DND-41 (cell line): ENCODE results near the gene TASOR2.

Experiments
- ATAC-seq: fragments of 200-7000 bp; cut with Tn5 transposase; 3 replicates; pipeline ENCODE4 v1.9.1; 2021; ENCODE audit warnings: low read depth; ENCODE audit not compliant: insufficient read depth
- DNase-seq: peaks from one replicate; pipeline ENCODE4 v3.0.0-alpha.2; 2020
- H2AFZ ChIP-seq: 2 replicates; pipeline ENCODE4 v1.6.0; 2012; ENCODE audit warnings: low read depth, low read length
- H3K27ac ChIP-seq: 2 replicates; pipeline ENCODE4 v1.5.1; 2012; ENCODE audit warnings: low read length, inconsistent platforms
- H3K27me3 ChIP-seq: fragments of 200-600 bp; sonication (generic); 2 replicates; pipeline ENCODE4 v1.6.0; 2012; ENCODE audit warnings: low read length, mild to moderate bottlenecking, inconsistent platforms; ENCODE audit not compliant: insufficient read depth, poor library complexity
- H3K36me3 ChIP-seq: 2 replicates; pipeline ENCODE4 v1.5.1; 2012; ENCODE audit warnings: low read length, inconsistent platforms; ENCODE audit not compliant: insufficient read depth
- H3K4me1 ChIP-seq: 2 replicates; pipeline ENCODE4 v1.5.1; 2012; ENCODE audit warnings: mild to moderate bottlenecking, low read length; ENCODE audit not compliant: insufficient read depth
- H3K4me2 ChIP-seq: 2 replicates; pipeline ENCODE4 v1.6.0; 2012; ENCODE audit warnings: mild to moderate bottlenecking, moderate library complexity, low read length, inconsistent platforms; ENCODE audit not compliant: insufficient read depth
- H3K4me3 ChIP-seq, 2 experiments: fragments of 200-600 bp in 1 of 2; shearing (Covaris generic) in 1 of 2; 2 replicates each; pipeline ENCODE4 v1.5.1; 2012 to 2016; ENCODE audit warnings: inconsistent platforms in 2 of 2, low read length in 2 of 2, mild to moderate bottlenecking in 2 of 2, low read depth in 1 of 2, moderate library complexity in 1 of 2
- H3K79me2 ChIP-seq: 2 replicates; pipeline ENCODE4 v1.6.0; 2012; ENCODE audit warnings: low read length, inconsistent platforms; ENCODE audit not compliant: insufficient read depth
- H3K9ac ChIP-seq: 2 replicates; pipeline ENCODE4 v1.6.0; 2012; ENCODE audit warnings: low read depth, mild to moderate bottlenecking, inconsistent platforms, low read length, moderate library complexity
- H3K9me3 ChIP-seq: 2 replicates; pipeline ENCODE4 v1.5.1; 2012; ENCODE audit warnings: low read length, moderate library complexity, mild to moderate bottlenecking, inconsistent platforms; ENCODE audit not compliant: insufficient read depth, severe bottlenecking
- H4K20me1 ChIP-seq: 2 replicates; pipeline ENCODE4 v1.6.0; 2012; ENCODE audit warnings: low read length; ENCODE audit not compliant: insufficient read depth
- EZH2 ChIP-seq: IDR thresholded peaks from 3 replicates; pipeline ENCODE4 v1.6.1; 2012; ENCODE audit warnings: borderline replicate concordance, low read depth, mild to moderate bottlenecking, moderate library complexity, low read length, inconsistent platforms; ENCODE audit not compliant: severe bottlenecking
- TF ChIP-seq, protein P1 (sequence below): IDR thresholded peaks from 2 replicates; pipeline ENCODE4 v1.5.1; 2012; ENCODE audit warnings: borderline replicate concordance, low read length, moderate library complexity, mild to moderate bottlenecking; ENCODE audit not compliant: poor library complexity, severe bottlenecking; ENCODE audit errors: extremely low read depth

TASOR2 gene

DNA sequence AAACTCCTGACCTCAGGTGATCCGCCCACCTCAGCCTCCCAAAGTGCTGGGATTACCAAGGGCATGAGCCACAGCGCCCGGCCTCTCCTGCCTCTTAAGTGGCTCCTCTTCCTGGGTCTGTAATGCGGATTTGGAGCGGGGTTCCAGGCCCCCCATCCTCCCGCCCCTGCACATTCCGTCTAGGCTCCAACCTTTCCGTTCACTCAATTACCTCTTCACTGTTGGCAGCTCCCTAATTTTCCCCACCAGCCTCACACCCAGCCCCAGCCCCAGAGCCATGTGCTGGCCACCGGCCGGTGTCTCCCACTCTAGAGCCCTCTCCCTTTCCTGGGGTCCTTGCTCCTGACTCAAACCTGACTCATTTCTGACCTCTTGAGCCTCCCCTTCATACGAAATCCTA is 34.9 kb upstream of the TASOR2 start:
- Histone ChIP-seq H3K4me3 (no peak overlapping the region), H3K9ac (no peak overlapping the region), H3K36me3 (no peaks in the 10 kb centered on the region), H3K27me3 (no peaks in the 10 kb centered on the region), H3K27ac (no peak overlapping the region), H2AFZ (no peak overlapping the region), H4K20me1 (no peaks in the 10 kb centered on the region), H3K79me2 (no peaks in the 10 kb centered on the region), H3K4me1 (peaks cover 13% of the 10 kb centered on the region), H3K9me3 (no peaks in the 10 kb centered on the region), H3K4me2 (no peak overlapping the region)
- TF ChIP-seq, protein P1, sequence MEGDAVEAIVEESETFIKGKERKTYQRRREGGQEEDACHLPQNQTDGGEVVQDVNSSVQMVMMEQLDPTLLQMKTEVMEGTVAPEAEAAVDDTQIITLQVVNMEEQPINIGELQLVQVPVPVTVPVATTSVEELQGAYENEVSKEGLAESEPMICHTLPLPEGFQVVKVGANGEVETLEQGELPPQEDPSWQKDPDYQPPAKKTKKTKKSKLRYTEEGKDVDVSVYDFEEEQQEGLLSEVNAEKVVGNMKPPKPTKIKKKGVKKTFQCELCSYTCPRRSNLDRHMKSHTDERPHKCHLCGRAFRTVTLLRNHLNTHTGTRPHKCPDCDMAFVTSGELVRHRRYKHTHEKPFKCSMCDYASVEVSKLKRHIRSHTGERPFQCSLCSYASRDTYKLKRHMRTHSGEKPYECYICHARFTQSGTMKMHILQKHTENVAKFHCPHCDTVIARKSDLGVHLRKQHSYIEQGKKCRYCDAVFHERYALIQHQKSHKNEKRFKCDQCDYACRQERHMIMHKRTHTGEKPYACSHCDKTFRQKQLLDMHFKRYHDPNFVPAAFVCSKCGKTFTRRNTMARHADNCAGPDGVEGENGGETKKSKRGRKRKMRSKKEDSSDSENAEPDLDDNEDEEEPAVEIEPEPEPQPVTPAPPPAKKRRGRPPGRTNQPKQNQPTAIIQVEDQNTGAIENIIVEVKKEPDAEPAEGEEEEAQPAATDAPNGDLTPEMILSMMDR: no peak
- no peak for TF ChIP-seq EZH2
- no peak for ATAC-seq
- no peak for DNase-seq

DNA sequence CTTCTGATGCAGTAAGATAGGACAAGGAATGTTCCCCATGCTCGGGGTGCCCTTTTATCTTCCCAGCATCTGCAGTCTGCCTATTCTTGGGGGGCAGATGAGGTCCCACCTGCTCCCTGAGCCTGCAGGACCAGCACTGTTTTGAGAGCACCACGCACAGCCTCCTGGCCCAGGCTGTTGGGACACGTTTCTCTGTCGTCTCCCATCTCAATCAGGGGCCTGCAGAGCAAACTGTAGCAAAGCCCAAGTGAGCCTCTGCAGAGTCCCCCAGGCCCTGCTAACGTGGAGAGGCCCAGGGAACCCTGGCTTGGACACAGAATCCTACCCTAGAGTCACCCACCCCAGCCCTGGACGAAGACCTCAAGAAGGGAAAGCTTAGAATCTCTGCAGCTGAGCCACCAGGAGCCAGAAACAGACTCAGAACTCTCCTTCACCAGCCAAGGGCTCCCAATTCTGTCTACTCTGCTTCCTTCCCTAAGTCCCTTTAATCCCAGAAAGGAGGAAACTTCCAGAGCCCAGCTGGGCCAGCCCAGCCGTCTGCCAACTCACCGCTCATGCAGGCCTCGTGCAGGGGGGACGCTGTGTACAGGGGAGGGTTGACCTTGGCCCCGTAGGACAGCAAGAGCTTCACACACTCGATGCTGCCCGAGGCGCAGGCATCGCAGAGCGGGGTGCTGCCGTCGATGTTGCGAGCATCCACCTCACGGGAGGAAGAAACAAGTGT is 33.8 kb upstream of the TASOR2 start:
- no peak overlapping the region for H3K4me3 ChIP-seq
- TF ChIP-seq, protein P1: no peak
- no peak for TF ChIP-seq EZH2
- no peak overlapping the region for H2AFZ ChIP-seq
- H3K4me1 ChIP-seq: peaks cover 8% of the 10 kb centered on the region
- no peak overlapping the region for H3K27ac ChIP-seq
- no peak for DNase-seq
- H3K27me3 ChIP-seq: no peaks in the 10 kb centered on the region
- no peak overlapping the region for H3K9ac ChIP-seq
- no peaks in the 10 kb centered on the region for H4K20me1 ChIP-seq
- H3K36me3 ChIP-seq: no peaks in the 10 kb centered on the region
- H3K79me2 ChIP-seq: no peaks in the 10 kb centered on the region
- no peak overlapping the region for H3K4me2 ChIP-seq
- ATAC-seq: no peak
- no peaks in the 10 kb centered on the region for H3K9me3 ChIP-seq

DNA sequence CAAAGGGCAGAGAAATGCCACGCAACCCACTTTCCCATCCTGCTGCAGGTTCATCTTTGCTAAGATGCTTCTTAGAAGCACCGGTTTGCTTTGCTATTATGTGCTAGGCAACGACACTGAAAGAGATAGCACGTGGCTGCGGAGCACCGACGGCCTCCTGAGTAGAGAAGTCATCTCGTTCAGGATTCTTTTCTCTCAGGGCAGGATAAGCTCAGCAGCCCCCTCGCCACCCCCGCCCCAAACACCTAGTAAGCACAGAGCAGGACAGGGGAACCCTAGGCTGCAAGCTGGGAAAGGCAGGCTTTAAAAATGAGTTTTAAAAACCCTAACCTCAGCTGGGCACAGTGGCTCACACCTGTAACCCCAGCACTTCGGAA is 33.3 kb upstream of the TASOR2 start:
- H3K27me3 ChIP-seq: no peaks in the 10 kb centered on the region
- DNase-seq: no peak
- TF ChIP-seq, protein P1: no peak
- no peak for TF ChIP-seq EZH2
- no peaks in the 10 kb centered on the region for H4K20me1 ChIP-seq
- H3K27ac ChIP-seq: no peak overlapping the region
- no peak overlapping the region for H3K9ac ChIP-seq
- ATAC-seq: no peak
- no peak overlapping the region for H2AFZ ChIP-seq
- H3K4me3 ChIP-seq: no peak overlapping the region
- no peaks in the 10 kb centered on the region for H3K79me2 ChIP-seq
- H3K4me2 ChIP-seq: no peak overlapping the region
- H3K36me3 ChIP-seq: no peaks in the 10 kb centered on the region
- H3K4me1 ChIP-seq: peaks cover 3% of the 10 kb centered on the region
- H3K9me3 ChIP-seq: no peaks in the 10 kb centered on the region
